ES-I3 (cell line): ENCODE data around the gene DACH1.

Experiments
- H3K36me3 ChIP-seq: 2 replicates; pipeline ENCODE4 v1.6.1; 2013; ENCODE audit warnings: mild to moderate bottlenecking, low read length, control low read depth, moderate library complexity; ENCODE audit not compliant: insufficient read depth
- H3K4me1 ChIP-seq: 2 replicates; pipeline ENCODE4 v1.6.1; 2013; ENCODE audit warnings: mild to moderate bottlenecking, control low read depth, low read length; ENCODE audit not compliant: insufficient read depth
- H3K9ac ChIP-seq: 2 replicates; pipeline ENCODE4 v1.6.1; 2013; ENCODE audit warnings: low read depth, mild to moderate bottlenecking, low read length, moderate library complexity
- H3K9me3 ChIP-seq: 2 replicates; pipeline ENCODE4 v1.6.1; 2013; ENCODE audit warnings: mild to moderate bottlenecking, low read length, moderate library complexity; ENCODE audit not compliant: control insufficient read depth, insufficient read depth

The DACH1 gene

GRCh38 chr13:71643448-71643860, 223.6 kb downstream of the DACH1 start:
- Histone ChIP-seq H3K36me3 (no peaks in the 10 kb centered on the region), H3K9me3 (no peaks in the 10 kb centered on the region), H3K4me1 (no peaks in the 10 kb centered on the region), H3K9ac (no peak overlapping the region)

DNA sequence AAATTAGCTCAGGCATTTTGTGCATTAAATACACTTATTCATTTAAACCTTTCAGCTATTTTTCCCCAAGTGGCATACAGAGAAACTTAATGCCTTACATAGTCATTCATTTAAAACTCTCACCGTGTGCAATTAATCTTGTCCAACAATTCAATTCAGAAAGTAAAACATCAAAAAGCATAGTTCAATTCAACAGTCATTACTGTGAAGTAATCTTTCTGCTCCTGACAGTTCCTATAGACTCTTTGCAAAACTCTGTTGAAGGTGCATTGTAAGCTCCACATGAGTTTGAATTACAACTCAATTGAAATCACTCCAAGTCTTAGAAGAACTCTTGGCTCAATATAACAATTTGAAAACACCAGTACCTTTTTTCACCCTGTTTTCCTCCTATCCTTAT, 228.3 kb downstream of the DACH1 start:
- Histone ChIP-seq H3K36me3 (no peaks in the 10 kb centered on the region), H3K4me1 (peaks cover 15% of the 10 kb centered on the region; the same call in 1 of the 2 replicates), H3K9ac (no peak overlapping the region), H3K9me3 (no peaks in the 10 kb centered on the region)

DNA sequence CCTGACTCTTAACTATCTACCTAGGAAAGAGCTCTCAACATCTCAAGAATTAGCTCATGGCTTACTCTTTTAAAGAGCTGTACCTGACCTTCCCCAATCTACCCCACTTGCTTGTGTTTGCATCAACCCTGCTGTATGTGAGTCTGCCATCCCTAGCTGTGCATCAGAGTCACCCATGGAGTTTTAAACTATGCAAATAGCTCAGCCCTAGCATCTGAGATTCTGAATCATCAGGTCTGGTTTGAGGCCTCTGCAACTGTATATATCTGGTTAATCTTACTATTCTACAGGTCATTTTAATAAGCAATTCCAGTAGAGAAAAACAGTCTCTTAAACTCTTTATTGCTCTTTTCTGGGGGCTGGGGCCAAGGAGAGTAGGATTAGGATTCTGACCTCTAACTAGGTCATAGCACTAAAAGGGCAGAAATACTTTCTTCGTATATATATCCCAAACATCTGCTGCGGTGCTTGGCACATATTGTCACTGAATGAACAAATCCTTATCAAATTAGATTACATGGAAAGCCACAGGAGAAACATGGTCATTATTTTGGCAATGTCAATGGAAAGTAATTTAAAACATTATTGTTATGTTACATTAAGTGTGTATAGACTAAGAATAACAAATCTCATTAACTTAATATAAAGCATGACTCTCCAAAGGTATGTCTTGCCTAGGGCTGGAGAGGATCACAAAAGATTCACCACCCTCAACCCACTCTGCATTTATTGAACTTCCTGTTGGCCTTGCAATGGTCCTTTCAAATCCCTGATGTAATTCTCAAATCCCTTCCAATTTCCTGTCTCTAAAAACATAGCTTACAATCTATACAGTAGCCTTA, 232.2 kb downstream of the DACH1 start:
- Histone ChIP-seq H3K4me1 (peaks cover 15% of the 10 kb centered on the region), H3K9ac (no peak overlapping the region), H3K36me3 (no peaks in the 10 kb centered on the region), H3K9me3 (no peaks in the 10 kb centered on the region)

GRCh38 chr13:71634182-71634581, 232.8 kb downstream of the DACH1 start:
- no peaks in the 10 kb centered on the region for H3K9me3 ChIP-seq
- peaks cover 16% of the 10 kb centered on the region for H3K4me1 ChIP-seq
- no peak overlapping the region for H3K9ac ChIP-seq
- no peaks in the 10 kb centered on the region for H3K36me3 ChIP-seq

GRCh38 chr13:71632721-71633120, 234.3 kb downstream of the DACH1 start:
- no peak overlapping the region for H3K9ac ChIP-seq
- no peaks in the 10 kb centered on the region for H3K36me3 ChIP-seq
- no peaks in the 10 kb centered on the region for H3K9me3 ChIP-seq
- peaks cover 27% of the 10 kb centered on the region for H3K4me1 ChIP-seq

- Histone ChIP-seq H3K36me3 (no peaks in the 10 kb centered on the region), H3K9ac (no peak overlapping the region), H3K9me3 (no peaks in the 10 kb centered on the region), H3K4me1 (peaks cover 31% of the 10 kb centered on the region)
Observed at GRCh38 chr13:71632206-71632605, 234.8 kb downstream of the DACH1 start.

- Histone ChIP-seq H3K9ac (no peak overlapping the region), H3K36me3 (no peaks in the 10 kb centered on the region), H3K9me3 (no peaks in the 10 kb centered on the region), H3K4me1 (peaks cover 20% of the 10 kb centered on the region)
Observed at GRCh38 chr13:71629167-71629566, 237.8 kb downstream of the DACH1 start.

- H3K4me1 ChIP-seq = peaks cover 19% of the 10 kb centered on the region; the same call in 1 of the 2 replicates
- H3K9me3 ChIP-seq = no peaks in the 10 kb centered on the region
- no peak overlapping the region for H3K9ac ChIP-seq
- no peaks in the 10 kb centered on the region for H3K36me3 ChIP-seq
Observed at GRCh38 chr13:71626421-71627117, 240.4 kb downstream of the DACH1 start.

- Histone ChIP-seq H3K9me3 (no peaks in the 10 kb centered on the region), H3K36me3 (no peaks in the 10 kb centered on the region), H3K9ac (no peak overlapping the region), H3K4me1 (peaks cover 19% of the 10 kb centered on the region; the same call in 1 of the 2 replicates)
Observed at GRCh38 chr13:71625694-71626093, 241.3 kb downstream of the DACH1 start.

- H3K9me3 ChIP-seq = no peaks in the 10 kb centered on the region
- no peaks in the 10 kb centered on the region for H3K36me3 ChIP-seq
- peaks cover 19% of the 10 kb centered on the region; the same call in 1 of the 2 replicates for H3K4me1 ChIP-seq
- no peak overlapping the region for H3K9ac ChIP-seq
Observed at GRCh38 chr13:71624653-71625600, 242.1 kb downstream of the DACH1 start.

- Histone ChIP-seq H3K36me3 (no peaks in the 10 kb centered on the region), H3K9ac (no peak overlapping the region), H3K9me3 (no peaks in the 10 kb centered on the region), H3K4me1 (no peaks in the 10 kb centered on the region)
Observed at GRCh38 chr13:71621174-71622124, 245.6 kb downstream of the DACH1 start.

GRCh38 chr13:71619096-71619495, 247.9 kb downstream of the DACH1 start:
- no peaks in the 10 kb centered on the region for H3K9me3 ChIP-seq
- H3K4me1 ChIP-seq = no peaks in the 10 kb centered on the region

DNA sequence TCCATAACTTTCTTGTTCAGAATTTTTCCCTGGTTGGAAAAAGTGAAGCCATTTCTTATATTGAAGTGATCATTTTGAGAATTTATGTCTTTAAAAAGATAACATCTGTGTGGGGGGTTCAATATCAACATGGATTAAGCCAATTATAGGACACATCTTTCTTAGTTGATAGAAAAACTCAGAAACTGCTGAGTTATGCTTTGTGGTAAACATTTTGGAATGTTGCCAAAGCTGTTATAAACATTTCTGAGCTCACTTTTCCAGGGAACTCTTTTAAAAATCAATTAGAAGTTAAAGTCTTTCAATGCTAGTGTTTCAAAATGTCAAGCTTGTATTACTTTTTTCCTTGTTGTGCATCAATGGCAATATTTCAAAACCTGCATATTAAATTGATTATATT, 248.8 kb downstream of the DACH1 start:
- Histone ChIP-seq H3K4me1 (no peaks in the 10 kb centered on the region), H3K9me3 (no peaks in the 10 kb centered on the region), H3K36me3 (no peaks in the 10 kb centered on the region), H3K9ac (no peak overlapping the region)

More at GRCh38 chr13:71619096-71619495, 247.9 kb downstream of the DACH1 start:
- H3K36me3 ChIP-seq = no peaks in the 10 kb centered on the region
- H3K9ac ChIP-seq = no peak overlapping the region
